WERI-Rb-1 (cell line): ENCODE results near the gene DHRS7B.
"Not testable (repeated sequence)": the region's sequence is repeated elsewhere in the genome, so short reads cannot be mapped to it uniquely, and the experiment has no call there.

Source experiments
- DNase-seq: peaks from one replicate; pipeline ENCODE4 v3.0.0-alpha.2; 2020
- H3K27ac ChIP-seq: fragments of 250-450 bp; sonication (Bioruptor Pico); 2 replicates; pipeline ENCODE4 v1.5.1; 2020; ENCODE audit warnings: mild to moderate bottlenecking, moderate library complexity
- H3K27me3 ChIP-seq: fragments of 250-450 bp; sonication (Bioruptor Pico); 2 replicates; pipeline ENCODE4 v1.5.1; 2021; ENCODE audit warnings: mild to moderate bottlenecking, low read depth, moderate library complexity; ENCODE audit not compliant: insufficient read depth, severe bottlenecking
- H3K36me3 ChIP-seq: fragments of 250-450 bp; sonication (Bioruptor Pico); 2 replicates; pipeline ENCODE4 v1.5.1; 2020; ENCODE audit warnings: mild to moderate bottlenecking, moderate library complexity
- H3K4me3 ChIP-seq: 2 replicates; pipeline ENCODE4 v1.5.1; 2011; ENCODE audit warnings: low read depth, mild to moderate bottlenecking, control low read depth, low read length
- H3K9me3 ChIP-seq: fragments of 250-450 bp; sonication (Bioruptor Pico); 2 replicates; pipeline ENCODE4 v1.5.1; 2021; ENCODE audit warnings: mild to moderate bottlenecking, moderate library complexity; ENCODE audit not compliant: severe bottlenecking
- CTCF ChIP-seq: IDR thresholded peaks from 2 replicates; pipeline ENCODE4 v1.5.1; 2011; ENCODE audit warnings: low read depth, mild to moderate bottlenecking, control low read depth, inconsistent platforms, low read length

Gene DHRS7B

GRCh38 chr17:21218101-21218500 is 91.3 kb downstream of the DHRS7B start:
- peak; percentile 27 for DNase-seq
- 0 out of 2 replicates have a peak, but pooled peaks have one; percentile 2 for TF ChIP-seq CTCF
- Histone ChIP-seq H3K4me3 (no peak overlapping the region), H3K27ac (no peak overlapping the region), H3K36me3 (peaks cover 6% of the 10 kb centered on the region), H3K27me3 (no peaks in the 10 kb centered on the region), H3K9me3 (peaks cover 6% of the 10 kb centered on the region)

- Histone ChIP-seq H3K9me3 (peaks cover 6% of the 10 kb centered on the region), H3K36me3 (peaks cover under 1% of the 10 kb centered on the region), H3K27ac (no peak overlapping the region), H3K4me3 (no peak overlapping the region), H3K27me3 (no peaks in the 10 kb centered on the region)
- TF ChIP-seq CTCF, result no peak
- no peak for DNase-seq
These were observed 92.1 kb downstream of the DHRS7B start for GRCh38 chr17:21218831-21219380.

GRCh38 chr17:21223086-21223485 is 96.3 kb downstream of the DHRS7B start:
- no peaks in the 10 kb centered on the region for H3K27me3 ChIP-seq
- no peak overlapping the region for H3K27ac ChIP-seq
- TF ChIP-seq CTCF, result no peak
- no peaks in the 10 kb centered on the region; the same call in 1 of the 2 replicates for H3K36me3 ChIP-seq
- H3K9me3 ChIP-seq, result peaks cover 6% of the 10 kb centered on the region
- no peak overlapping the region for H3K4me3 ChIP-seq
- no peak for DNase-seq

GRCh38 chr17:21227277-21227676 is 100.5 kb downstream of the DHRS7B start:
- H3K4me3 ChIP-seq, H3K27me3 ChIP-seq, H3K36me3 ChIP-seq, H3K27ac ChIP-seq, H3K9me3 ChIP-seq: not testable (repeated sequence)
- DNase-seq, result peak; percentile 64

GRCh38 chr17:21228111-21228510 is 101.3 kb downstream of the DHRS7B start:
- no peak for TF ChIP-seq CTCF

GRCh38 chr17:21228845-21229244 is 102.1 kb downstream of the DHRS7B start:
- Histone ChIP-seq H3K9me3 (peaks cover 5% of the 10 kb centered on the region), H3K27ac (no peak overlapping the region), H3K27me3 (no peaks in the 10 kb centered on the region), H3K4me3 (no peak overlapping the region), H3K36me3 (no peaks in the 10 kb centered on the region)
- DNase-seq, result no peak
- TF ChIP-seq CTCF, result no peak

More at GRCh38 chr17:21228111-21228510, 101.3 kb downstream of the DHRS7B start:
- no peak for DNase-seq
- peaks cover 5% of the 10 kb centered on the region for H3K9me3 ChIP-seq
- no peaks in the 10 kb centered on the region for H3K27me3 ChIP-seq
- no peak overlapping the region for H3K4me3 ChIP-seq
- H3K27ac ChIP-seq, result no peak overlapping the region
- no peaks in the 10 kb centered on the region for H3K36me3 ChIP-seq
